ENCODE results near the gene MYBPC3.
"Not testable (repeated sequence)": the region's sequence is repeated elsewhere in the genome, so short reads cannot be mapped to it uniquely, and the experiment has no call there.

MYBPC3 gene

GRCh38 chr11:47317064-47317828 lies 35.3 kb downstream of the MYBPC3 start:
- no peak for DNase-seq (ENCODE audit: low read depth)

- DNase-seq (ENCODE audit: low read depth) = not testable (repeated sequence)
Measured at GRCh38 chr11:47316501-47316900, 36.0 kb downstream of the MYBPC3 start.

- no peak for DNase-seq (ENCODE audit: low read depth)
Measured at GRCh38 chr11:47314992-47315391, 37.5 kb downstream of the MYBPC3 start.

GRCh38 chr11:47308050-47308823 lies 44.3 kb downstream of the MYBPC3 start:
- DNase-seq (ENCODE audit: low read depth) = no peak

GRCh38 chr11:47306484-47306844 lies 46.0 kb downstream of the MYBPC3 start:
- DNase-seq (ENCODE audit: low read depth) = no peak

GRCh38 chr11:47305734-47306483 lies 46.6 kb downstream of the MYBPC3 start:
- no peak for DNase-seq (ENCODE audit: low read depth)

GRCh38 chr11:47302853-47303252 lies 49.6 kb downstream of the MYBPC3 start:
- no peak for DNase-seq (ENCODE audit: low read depth)

GRCh38 chr11:47299078-47299477 lies 53.4 kb downstream of the MYBPC3 start:
- no peak for DNase-seq (ENCODE audit: low read depth)

GRCh38 chr11:47296045-47296444 lies 56.5 kb downstream of the MYBPC3 start:
- DNase-seq (ENCODE audit: low read depth) = no peak

- no peak for DNase-seq (ENCODE audit: low read depth)
Measured at GRCh38 chr11:47295385-47295784, 57.1 kb downstream of the MYBPC3 start.

GRCh38 chr11:47289856-47290255 lies 62.6 kb downstream of the MYBPC3 start:
- DNase-seq (ENCODE audit: low read depth) = no peak

GRCh38 chr11:47288066-47288465 lies 64.4 kb downstream of the MYBPC3 start:
- DNase-seq (ENCODE audit: low read depth) = no peak

- DNase-seq (ENCODE audit: low read depth) = no peak
Measured at GRCh38 chr11:47285969-47286770, 66.3 kb downstream of the MYBPC3 start.

GRCh38 chr11:47284151-47284550 lies 68.4 kb downstream of the MYBPC3 start:
- DNase-seq (ENCODE audit: low read depth) = no peak

- no peak for DNase-seq (ENCODE audit: low read depth)
Measured at GRCh38 chr11:47282462-47282861, 70.0 kb downstream of the MYBPC3 start.

Data from activated T-cell treated with anti-CD3 and anti-CD28 coated beads for 48 hours (primary cell).